Activated naive CD4-positive, alpha-beta T cell treated with Interleukin-2 at 50 U/mL for 16 hours (primary cell): ENCODE data around the gene RAB22A.
A peak's percentile ranks its signal among the peaks of the same experiment; 100 is the strongest.

Experiments used
- DNase-seq: peaks from one replicate; pipeline ENCODE4 v3.0.0-alpha.2; 2020

RAB22A gene

DNA sequence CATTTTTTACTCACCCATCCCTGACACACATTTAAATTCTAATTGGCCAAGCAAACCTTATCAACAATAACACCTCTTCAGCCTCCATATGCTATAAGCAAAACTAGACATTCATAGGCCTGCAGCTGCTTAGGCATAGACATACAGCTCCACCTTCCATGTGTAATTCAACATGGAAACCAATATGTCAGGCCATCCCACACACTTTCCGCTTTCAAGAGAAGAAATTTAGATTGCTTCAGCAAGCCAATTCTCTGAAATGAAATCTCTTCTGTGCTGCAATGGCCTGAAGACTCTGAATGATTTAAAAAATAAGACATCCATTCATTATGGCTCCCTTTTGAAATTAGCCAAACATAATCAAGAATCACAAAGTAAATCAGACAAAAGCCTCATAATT lies 4.5 kb upstream of the RAB22A start:
- DNase-seq, result no peak

DNA sequence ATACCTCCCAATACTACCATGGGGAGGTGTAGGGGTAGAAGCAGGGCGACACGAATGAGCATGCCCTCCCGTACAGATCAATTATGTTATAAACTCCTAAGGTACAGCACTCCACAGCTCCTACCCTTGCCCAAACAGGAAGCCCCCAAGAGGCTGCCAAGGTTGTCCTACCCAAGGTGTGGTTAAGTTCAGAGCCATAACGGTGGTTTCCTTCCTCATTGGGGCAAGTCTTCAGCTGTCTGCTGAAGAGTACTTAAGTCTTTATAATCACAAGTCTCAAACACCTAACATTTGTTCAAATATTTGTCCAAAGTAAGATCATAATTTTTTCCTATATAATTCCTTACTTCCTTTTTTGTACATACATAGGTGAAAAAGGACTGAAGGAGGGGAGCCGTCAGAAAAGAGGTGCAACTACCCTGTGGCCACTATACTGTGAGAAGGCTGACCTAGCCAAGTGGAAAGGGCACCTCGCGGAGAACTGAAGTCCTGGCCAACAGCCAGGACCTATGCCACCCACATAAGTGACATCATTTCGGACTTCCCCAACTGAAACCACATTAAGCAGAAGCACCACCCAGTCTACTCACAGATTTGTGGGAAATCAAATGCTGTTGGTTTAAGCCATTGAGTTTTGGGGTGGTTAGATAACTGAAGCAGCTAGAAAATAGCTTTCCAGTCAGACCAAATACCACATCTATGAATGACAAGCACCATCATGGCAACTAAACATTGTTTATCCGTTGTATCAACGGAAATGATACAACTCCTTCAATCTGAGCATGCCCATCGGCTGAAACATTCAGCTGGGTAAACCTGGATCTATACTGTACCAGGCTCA lies 2.9 kb upstream of the RAB22A start:
- peak; percentile 71 for DNase-seq

DNA sequence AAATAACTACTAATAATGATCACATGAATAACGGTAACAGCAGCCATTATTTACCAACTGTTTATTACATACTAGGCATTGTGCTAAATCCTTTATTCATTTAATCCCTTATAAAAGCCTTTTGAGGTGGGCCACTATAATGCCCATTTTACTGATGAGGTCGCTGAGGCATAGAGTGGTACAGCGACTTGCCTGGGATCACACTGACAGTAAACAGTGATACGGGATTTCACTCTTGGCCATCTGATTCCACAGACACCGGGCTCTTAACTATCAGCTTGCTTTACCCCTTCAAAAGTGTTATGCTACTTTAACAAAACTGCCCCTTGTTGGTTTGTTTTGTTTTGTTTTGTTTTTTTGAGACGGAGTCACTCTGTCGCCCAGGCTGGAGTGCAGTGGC lies 2.2 kb upstream of the RAB22A start:
- DNase-seq, result no peak

DNA sequence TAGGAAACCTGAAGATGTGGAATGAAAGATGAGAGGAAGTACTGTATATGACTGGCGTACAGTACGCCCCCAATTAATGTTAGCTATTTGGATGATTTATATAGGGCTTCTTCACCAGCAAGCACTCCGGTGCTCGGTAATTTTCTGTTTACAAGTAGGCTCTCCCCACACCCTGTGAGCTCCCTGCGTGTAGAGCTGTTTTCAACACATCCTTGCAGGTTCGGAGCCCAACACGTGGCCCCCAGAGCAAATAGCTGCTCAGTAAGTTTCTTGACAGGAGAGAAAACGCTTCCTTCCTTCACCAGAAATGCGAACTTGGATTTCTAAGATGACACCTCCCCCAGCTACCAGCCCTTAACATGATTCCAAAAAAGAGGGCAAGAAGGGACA lies 1.2 kb upstream of the RAB22A start:
- DNase-seq, result no peak

DNA sequence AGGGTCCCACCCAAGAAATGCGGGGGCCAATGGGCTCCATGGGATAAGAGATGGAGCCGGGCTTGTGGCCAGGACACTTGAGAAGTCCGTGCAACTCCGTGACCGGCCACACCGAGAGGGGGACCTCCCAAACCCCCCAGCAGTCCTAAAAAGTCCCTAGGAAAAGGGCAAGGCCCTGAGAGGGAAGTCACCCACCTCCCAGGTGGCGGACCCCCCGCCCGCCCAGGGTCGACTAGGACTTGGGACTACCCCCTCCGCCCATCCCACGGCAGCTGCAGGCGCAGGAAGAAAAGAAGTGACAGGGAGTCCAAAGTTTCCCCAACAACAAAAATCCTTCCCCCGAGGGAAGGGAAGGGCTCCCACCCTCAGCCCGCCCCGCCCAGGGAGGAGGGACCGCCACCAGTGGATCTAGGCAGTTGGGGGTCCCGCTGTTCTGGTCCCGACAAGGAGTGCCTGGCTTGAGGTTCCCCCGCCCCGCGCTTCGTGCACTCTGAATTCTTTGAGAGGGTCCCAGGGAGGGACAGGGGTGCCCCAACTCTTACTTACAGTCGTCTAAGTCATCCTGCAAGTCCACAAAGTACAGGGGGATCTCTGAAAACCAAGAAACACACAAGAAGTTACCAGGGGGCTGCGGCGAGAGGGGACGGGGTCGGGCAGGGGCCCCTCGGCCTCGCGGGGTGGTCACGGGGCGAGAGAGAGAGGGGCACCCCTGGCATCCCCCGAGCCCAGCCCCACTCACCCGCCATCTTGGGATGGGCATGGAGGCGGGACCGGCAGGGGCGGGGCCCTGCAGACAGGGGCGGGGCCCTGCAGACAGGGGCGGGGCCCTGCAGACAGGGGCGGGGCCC lies 611 bp upstream of the RAB22A start:
- DNase-seq, result peak; percentile 59

DNA sequence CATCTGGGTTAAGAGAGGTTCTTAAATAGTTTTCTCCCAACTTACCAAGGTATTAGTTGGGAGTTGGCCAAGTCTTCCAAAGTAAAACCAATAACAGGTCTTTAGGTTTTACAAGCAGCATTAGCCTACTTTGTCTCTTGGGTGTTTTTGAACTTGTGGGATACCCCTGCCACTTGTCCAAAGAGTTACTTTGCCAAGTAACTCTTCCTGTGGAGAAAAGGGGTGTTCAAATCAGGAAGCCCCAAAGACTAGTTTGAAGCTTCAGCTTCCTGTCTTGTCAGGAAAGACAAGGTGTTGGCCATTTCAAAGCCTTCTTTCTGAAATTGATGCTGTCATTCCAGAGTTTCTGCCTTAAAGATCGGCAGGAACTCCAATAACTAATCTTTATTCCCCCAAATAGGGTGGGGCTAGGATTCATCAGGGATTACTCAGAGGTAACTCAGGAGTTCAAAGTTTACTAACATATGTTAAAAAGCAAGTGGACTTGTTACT lies 822 bp downstream of the RAB22A start:
- no peak for DNase-seq

DNA sequence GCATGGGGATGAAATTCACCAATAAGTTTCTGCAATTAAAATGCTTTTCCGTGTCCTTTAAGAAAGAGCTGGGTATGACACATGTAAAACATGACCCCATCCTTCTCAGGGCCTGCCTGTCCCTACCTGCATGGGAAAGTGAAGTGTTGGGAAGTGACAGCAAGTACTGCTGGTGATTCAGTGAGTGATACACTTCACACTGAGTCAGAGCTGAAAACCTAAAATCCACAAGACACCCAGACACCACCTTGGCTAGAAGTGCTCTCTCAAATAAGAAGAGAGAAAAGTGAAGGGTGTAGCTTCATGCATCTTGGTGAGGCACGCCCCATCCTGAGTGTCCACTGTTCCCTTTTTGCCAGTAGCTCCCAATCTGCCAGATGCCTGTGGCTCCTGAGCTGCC lies 3.3 kb downstream of the RAB22A start:
- DNase-seq, result no peak

DNA sequence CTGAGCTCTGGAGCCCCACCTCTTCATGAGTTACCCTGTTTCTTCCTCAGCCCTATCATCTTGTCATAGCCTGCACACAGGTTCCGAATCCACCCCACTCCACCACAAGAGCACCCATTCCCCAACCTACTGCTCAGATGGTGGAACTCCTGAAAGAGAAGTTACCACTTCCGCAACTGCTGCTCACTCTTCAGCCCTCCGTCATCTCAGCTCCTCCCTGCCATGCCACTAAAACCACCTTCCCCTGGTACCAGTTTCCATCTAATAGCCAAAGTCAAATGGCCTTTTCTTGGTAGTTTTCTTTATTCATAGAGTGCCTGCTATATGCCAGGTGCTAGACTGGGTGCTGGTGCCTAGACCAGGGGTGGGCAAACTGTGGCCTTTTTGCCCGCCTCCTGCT lies 3.9 kb downstream of the RAB22A start:
- DNase-seq, result no peak

DNA sequence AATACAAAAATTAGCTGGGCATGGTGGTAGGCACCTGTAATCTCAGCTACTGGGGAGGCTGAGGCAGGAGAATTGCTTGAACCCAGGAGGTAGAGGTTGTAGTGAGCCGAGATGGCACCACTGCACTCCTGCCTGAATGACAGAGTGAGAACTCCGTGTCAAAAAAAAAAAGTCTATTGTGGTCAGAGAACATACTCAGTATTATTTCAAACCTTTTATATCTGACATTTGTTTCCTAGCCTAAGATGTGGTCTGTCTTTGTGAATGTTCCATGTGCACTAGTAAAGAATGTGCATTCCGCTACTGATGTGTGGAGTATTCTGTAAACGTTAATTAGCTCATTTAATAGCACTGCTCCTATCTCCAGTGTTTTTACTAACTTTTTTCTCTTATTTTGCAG lies 11.7 kb downstream of the RAB22A start:
- DNase-seq, result no peak

DNA sequence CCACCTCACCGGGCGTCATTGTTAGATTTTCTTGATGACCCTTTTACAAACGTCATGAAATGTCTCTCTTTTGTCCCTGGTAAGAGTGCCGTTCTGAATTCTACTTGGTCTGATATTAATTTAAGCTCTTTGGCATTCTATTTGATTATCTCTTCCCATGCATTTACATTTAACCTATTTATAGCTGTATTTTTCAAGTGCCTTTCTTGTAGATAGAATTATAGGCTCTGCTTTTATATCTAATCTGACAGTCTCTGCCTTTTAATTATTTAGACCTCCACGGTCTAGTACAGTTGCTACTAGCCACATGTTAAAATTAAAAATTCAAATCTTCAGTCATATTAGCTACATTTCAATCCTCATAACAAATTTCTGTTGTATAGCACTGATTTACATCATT lies 12.6 kb downstream of the RAB22A start:
- DNase-seq, result no peak

DNA sequence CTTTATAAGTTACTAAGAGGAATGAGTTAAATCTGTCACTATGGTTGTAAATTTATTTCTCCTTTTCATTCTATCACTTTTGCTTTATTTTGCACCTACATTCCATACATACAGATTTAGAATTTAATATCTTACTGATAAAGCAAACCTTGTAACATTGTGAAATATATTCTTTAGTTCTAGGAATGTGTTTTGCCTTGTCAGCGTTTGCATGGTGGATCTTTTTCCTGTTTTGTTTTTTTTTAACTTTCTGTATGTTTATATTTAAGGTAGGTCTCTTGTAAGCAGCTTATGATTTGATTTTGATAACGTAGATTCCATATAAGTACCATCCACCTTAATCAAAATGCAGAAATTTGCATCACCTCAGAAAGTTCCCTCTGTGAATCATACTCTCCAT lies 16.4 kb downstream of the RAB22A start:
- DNase-seq, result no peak

DNA sequence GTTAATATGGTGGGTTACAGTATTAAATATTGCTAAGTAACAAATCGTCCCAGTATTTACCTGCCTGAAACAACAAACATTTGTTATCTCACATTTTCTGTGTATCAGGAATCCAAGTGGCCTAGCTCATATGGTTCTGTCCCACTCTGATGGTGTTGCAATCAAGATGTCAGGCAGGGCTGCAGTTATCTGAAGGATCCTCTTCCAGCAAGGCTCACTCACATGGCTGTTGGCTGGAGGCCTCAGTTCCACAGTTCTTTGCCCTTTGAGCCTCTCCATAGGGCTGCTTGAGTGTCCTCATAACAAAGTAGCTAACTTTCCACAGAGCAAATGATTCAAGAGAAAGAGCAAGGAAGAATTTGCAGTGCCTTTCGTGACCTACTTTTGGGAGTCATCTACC lies 17.7 kb downstream of the RAB22A start:
- no peak for DNase-seq

DNA sequence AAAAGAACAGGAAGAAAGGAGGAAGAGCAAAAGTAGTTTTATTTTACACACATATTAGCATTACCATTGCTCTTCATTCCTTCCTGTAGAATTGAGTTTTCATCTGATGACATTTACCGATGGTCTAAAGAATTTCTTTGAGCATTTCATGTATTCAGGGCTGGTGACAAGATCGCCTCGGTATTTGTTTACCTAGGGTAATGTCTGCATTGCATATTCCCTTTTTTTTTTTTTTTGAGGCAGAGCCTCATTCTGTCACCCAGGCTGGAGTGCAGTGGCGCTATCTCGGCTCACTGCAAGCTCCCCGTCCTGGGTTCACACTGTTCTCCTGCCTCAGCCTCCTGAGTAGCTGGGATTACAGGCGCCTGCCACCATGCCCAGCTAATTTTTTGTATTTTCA lies 19.3 kb downstream of the RAB22A start:
- DNase-seq, result no peak

DNA sequence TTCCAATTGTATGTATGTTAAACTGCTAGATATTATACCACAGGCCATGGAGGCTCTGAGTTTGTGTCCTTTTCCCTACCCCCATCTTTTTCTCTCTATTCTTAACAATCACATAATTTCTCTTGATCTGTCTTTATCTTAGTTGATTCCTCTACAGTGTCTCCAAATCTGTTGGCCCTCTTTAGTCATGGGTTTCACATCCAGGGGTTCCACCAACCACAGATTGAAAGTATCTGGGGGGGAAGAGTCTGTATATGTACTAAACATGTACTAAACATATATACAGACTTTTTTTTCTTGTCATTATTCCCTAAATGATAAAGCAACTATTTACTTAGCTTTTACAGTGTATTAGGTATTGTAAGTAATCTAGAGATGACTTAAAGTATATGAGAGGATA lies 20.2 kb downstream of the RAB22A start:
- DNase-seq, result no peak

DNA sequence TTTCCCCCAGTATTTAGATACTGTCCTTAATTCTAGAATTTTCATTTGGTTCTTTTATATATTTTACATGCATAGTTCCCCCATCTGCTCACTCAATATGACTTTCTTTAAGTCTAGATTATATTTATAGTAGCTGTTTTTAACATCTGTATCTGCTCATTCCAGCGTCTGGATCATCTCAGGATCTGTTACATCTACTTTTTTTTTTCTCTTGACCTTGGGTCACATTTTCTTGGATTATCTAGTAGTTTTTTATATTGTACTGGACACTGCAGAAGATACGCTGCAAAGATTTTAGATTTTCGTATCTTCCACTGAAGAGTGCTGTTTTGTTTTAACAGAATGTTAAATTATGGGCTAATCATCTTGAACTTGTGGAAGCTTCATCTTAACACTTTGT lies 20.7 kb downstream of the RAB22A start:
- DNase-seq, result no peak

DNA sequence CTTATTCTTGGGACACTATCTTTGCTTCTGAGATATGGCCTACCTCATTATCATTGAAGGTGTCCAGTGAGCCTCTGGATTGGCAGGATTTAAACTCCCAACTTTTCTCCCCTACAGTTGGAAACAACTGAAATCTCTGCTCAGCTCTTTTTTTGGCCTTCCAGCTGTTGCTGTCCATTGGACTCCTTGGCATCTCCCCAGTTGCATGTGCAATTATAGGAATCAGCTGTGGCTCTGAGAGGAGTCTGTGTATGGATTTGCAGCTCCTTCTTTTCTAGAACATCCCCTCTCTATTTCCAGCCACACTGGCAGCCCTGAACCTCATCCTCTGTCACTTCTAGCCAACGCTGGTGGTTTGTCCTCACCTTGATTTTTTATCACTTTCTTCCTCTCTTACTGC lies 21.2 kb downstream of the RAB22A start:
- DNase-seq, result no peak

DNA sequence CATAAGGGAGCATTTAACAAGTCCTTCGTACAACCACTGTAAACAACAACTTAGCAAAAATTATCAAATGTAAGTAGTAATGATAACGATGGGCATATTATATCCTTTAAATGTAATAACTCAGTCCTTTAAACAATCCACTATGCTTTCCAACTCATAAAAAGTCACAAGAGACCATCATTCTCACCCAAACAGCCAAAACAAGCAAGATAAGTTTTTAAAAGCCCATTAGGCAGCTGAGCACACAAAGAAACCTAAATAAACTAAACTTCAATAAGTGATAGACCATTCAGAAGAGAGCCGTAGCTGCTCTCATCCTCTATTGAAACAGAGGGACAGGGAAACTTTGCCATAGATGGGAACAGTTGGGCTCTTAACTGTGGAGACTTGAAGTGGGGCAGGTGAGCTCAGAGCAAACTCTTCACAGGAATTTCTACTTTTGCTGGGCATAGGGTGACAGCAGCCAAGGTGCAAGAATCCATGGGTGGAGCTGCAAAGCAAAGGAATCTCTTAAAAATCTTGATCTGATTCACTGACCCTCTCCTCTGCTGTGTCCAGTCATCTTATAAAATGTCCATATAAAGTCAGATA lies 22.5 kb downstream of the RAB22A start:
- DNase-seq, result no peak

DNA sequence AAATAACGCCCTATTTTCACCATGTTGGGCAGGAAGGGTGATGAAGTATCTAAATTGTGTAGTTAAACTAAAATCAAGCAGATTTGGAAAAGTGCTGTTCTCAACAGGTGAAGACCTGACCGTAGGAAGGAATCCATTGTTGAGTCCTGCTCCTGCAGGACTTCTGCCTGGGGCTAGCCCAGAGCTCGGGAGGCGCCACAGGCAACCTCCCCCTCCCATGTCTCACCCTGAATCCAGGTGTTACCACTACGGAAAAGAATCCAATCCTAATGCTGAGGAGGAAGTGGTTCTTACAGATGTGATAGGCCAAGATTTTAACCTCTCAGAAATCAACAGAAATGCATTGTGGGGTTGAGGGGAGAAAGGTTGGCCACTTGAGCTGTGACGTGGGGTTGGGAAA lies 30.2 kb downstream of the RAB22A start:
- DNase-seq, result no peak

DNA sequence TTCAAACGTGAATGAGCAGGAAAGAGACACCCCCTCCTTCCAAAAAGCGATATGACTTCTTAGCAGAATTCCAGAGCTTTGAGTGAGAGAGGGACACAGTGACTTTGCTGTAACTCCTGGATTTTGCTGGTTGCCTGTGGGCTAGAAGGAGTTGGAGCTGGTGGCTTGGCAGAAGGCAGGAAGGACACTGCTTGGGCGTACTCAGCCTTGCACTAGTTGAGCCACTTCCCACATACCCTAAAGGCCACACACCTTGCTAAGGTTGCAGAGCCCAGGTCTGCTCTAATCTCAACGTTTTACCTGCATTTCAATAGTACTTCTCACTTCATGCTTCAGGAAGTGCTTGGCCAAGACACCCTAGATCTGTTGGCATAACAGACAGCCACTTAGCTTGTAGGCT lies 30.6 kb downstream of the RAB22A start:
- no peak for DNase-seq

DNA sequence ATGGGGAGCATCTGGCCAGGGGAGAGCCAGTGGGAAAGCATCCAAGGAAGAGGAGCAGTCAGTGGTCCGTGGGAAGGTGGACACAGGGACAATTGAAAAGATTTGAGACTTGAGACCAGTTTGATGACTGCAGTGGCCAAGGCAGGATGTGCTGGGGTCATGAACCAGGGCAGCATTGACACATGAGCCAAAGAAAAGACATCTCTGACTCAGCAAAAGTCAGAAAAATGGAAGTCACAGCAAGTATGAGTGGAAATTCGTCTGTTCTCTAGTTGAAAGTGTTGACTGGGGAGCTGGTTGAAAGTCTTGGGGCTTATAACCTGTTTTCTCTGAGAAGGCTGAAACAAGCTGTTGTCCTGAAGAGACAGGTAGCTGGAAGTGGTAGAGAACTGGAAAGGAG lies 31.3 kb downstream of the RAB22A start:
- DNase-seq, result no peak

DNA sequence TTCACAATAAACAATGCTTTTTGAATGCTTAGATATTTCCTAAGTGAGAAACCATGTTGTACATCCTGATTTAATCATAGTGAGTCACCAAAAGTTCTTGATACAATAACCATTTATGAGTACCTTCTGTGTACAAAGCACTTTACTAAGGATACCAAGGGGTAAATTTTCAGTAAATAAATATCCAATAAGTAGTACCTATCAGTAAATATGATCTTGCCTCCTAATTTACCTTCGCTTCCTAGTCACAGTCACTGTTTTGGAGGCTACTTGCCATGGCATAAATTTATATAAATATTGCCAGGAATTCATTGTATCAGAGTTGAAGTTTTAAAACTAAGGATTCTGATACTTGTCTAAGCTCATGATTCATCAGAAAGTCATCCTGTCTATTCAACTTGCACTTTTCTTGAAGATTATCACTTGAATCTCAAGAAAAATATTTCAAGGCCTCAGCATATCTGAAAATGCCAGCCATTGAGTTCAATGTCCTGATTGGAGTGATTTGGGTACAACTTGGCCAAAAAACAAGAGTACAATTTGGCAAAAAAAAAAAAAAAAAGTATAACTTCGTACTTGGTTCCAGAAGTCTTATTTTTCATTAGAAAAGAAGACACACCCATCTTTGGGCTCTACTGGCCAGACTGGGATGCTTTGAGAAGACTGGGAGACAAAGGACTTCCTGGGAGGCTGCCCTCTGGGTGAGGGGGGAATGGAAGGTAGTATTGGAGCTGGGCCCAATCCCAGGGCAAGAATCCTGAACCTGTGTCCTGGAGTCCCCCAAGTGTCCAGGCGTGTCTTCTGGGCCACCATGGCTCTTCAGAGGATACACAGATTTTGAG lies 32.8 kb downstream of the RAB22A start:
- DNase-seq, result no peak

DNA sequence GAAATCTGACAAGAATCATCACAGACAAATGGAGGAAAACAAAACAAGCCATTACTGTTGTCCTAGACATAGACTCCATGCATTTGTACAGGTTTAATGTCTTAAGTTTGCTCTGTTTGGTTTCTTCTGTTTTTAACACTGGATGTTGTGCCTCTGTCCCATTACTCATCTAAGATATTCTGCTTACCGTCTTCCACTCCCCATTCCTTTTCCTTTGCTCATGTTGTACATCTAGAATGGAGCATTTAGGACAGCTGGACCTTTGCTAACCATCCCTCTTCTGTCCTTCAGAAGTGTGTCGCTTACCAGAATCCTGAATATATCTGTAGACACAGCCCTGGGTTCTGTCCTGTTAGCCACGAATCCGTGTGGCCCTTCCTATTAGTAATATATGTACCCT lies 35.2 kb downstream of the RAB22A start:
- no peak for DNase-seq

DNA sequence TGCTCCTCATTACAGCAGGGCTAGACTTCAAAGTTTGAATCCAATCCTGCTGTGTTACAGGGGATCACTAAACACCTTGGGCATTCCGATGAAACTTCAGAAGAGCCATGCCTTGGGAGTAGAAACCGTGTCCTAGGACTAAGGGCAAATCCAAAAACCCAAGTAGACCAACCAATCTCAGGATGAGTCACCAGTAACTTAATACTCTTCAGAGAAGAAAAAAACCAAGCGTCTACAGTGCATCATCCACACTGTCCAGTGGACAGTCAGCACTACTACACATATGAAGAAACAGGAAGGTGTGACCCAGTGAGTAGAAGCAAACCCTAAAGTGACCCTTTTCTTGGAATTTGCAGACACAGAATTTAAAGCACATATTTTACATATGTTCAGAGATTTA lies 40.1 kb downstream of the RAB22A start:
- DNase-seq, result no peak
